GM18508 (cell line): ENCODE results near the gene ZBTB44.
"Not testable (repeated sequence)": the region's sequence is repeated elsewhere in the genome, so short reads cannot be mapped to it uniquely, and the experiment has no call there.

ENCODE experiments used
- ATAC-seq: cut with Tn5 transposase; IDR thresholded peaks from one replicate; pipeline ENCODE4 v1.9.1; 2021; ENCODE audit warnings: moderate number of reproducible peaks; ENCODE audit not compliant: insufficient read depth, unreplicated experiment

ZBTB44 gene

DNA sequence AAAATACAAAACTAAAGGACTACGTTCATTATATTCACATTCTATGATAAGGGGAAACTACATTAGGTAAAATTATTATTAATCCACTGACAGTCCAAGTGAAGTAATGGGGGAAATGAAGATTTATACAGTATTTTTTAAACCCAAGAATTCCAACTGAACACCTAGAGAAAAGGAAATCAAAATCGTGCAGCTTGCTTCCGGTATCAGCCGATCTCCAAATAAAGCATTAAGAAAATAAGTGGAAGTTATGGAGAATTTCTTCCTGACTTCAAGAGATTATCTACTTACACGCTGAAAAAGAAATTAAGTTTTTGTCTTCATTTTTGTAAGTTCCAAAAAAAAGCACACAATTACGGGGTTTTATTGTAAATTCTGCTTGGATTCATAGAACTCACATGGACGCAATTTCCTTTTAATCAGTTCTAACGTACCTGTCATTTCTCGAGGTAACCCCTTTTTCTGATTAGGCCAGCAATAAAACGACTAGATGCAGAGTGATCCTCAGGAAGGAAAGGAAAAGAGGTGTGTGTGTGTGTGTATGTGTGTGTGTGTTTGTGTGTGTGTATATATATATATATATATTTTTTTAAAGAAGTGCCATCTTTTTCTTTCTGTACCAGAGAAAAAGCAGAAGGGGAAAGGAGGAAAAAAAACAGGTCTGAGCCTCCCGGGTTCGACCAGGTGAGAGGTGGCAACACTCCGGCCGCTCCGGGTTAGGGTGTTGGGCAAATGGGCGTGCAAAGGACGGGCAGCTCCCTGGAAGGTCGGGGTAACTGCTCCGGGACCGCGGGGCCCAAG is 1.1 kb downstream of the ZBTB44 start:
- ATAC-seq, result no peak

DNA sequence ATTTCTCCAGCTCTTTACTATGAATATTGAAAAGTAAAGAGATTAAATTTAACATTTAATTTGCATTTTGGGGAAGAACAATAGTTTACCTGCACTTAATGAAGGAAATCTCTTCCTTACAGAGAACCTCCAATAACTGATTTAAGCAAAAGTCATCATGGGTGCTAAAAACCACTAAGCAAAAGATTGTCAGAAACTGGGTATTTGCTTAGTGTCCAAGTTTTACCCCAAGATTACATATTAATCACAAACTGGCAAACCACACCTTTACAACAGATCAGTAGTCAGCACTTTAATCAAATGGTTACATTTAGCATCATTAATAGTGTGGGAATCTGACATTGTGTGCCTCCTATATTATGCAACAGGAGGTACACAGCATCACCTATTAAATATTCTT is 2.7 kb downstream of the ZBTB44 start:
- ATAC-seq, result no peak

DNA sequence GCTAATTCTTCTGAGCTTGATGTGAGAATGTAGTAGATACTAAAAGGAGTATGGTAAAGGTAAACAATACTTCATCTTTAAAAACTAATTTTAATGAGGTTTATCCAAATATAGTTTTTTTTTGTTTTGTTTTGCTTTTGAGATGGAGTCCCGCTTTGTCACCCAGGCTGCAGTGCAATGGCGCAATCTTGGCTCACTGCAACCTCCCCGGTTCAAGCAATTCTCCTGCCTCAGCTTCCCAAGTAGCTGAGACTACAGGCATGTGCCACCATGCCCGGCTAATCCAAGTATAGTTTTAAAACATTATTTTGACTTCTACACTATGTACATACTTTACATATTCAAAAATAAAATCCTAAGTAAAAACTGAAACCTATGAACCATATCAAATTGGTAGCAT is 4.1 kb downstream of the ZBTB44 start:
- no peak for ATAC-seq

DNA sequence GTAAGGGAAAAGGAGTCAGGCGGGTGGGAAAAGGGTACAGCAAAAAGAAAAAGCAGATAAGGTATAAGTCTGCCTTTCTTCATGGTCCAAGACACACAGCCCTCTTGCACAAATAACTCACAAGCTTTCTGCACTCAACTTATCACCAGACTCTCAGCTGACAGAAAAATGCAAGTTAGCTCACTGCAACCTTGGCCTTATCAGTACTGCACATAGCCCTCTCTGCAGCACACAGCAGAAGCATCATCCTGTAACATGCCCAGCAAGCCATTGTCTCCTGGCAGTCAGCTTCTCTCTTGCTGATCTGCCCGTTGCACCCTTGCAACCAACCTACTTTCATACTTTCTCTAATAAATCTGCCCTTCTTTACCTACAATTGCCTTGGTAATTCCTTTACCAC is 5.8 kb downstream of the ZBTB44 start:
- ATAC-seq, result no peak

DNA sequence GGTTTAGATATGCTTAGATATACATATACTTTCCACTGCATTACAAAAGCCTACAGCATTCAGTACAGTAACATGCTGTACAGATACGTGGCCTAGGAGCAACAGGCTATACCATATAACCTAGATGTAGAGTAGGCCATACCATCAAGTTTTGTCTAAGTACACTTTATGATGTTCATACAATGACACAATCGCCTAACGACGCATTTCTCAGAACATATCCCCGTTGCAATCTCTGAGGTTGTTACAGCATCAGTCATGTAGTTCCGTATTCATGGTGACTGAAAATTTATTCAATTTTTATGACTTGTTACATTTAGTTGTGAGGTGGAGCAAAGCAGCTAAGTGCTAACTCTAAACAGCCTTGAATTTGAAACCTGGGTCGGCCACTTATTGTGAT is 6.7 kb downstream of the ZBTB44 start:
- no peak for ATAC-seq

DNA sequence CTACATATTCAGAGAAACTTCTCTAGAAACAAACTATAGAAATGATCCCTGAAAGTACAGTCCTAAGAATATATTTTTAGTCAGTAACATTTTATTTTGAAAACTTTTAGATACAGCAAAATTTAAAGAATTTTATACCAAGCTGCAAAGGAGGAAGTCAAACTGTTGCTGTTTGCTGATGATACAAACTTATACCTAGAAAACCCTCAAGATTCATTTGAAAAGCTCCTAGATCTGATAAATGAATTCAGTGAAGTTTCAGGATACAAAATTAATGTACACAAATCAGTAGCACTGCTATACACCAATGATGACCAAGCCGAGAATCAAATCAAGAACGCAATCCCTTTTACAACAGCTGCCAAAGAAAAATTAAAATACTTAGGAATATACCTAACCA is 10.1 kb downstream of the ZBTB44 start:
- no peak for ATAC-seq

DNA sequence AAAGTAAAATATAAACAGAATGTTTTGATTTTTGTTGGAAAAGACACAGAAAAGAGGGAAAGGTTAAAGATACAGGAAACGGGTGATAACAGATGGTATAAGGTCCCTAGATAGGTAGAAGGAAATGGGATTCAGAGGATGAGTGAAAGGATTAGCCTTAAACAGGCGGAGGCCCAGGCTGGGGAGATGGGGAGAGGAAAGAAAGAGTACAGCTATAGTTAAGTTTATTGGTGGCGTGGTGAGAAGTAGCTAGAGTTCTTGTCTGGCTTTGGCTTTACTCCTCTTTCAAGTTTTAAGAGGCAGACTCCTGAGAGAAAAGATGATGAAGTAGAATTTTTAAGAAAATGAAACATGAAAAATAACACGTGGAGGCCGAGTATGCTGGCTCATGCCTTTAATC is 13.7 kb downstream of the ZBTB44 start:
- ATAC-seq, result no peak

DNA sequence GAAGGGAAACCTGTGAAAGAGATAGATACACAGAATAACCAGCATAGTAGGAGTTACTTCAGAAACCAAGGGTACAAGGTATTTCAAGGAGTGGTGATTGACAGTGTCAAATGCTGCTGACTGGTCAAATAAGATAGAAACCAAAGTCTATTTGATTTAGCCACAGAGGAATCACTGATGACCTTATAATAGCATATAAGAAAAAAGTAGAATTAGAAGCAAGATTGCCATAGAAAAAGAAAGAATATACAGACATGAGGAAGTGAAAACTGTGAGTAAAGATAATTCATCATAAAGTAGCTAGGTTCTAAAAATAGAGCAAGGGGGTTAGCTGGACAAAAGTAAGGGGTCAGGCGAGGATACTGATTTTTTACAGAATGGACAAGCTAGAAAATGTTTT is 14.2 kb downstream of the ZBTB44 start:
- peak; percentile 51 for ATAC-seq

DNA sequence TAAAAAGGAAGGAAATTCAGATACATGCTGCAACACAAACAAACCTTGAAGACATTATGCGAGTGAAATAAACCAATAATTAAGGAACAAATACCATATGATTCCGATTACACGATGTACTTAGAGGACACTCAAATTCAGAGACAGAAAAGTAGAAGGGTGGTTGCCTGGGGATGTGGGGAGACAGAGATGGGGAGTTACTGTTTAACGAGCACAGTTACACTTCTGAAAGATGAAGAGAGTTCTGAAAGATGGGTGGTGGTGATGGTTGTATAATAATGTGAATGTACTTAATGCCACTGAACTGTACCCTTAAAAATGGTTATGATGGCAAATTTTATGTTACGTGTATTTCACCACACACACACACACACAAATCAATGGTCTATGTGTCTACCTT is 14.7 kb downstream of the ZBTB44 start:
- ATAC-seq, result no peak

DNA sequence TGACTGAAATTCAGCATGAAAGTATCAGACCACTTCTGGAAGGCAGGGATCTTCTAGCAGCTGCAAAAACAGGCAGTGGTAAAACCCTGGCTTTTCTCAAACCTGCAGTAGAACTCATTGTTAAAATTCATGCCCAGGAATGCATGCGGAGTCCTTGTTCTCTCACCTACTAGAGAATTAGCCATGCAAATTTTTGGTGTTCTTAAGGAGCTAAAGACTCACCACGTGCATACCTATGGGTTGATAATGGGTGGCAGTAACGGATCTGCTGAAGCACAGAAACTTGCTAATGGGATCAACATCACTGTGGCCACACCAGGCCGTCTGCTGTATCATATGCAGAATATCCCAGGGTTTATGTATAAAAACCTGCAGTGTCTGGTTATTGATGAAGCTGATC is 19.1 kb downstream of the ZBTB44 start:
- ATAC-seq, result no peak

DNA sequence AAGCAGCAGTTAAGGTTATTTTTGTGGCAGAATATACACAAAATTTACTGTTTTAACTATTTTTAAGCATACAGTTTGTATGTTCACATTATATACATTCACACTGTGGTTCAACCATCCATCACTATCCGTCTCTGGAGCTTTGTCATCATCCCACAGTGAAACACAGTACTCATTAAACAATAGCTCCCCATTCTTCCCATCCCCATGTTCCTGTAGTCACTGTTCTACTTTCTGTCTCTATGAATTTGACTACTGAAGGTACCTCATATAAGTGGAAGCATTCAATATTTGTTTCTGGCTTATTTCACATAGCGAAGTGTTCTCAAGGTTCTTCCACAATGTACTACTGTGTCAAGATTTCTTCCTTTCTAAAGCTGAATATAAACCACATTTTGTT is 32.6 kb downstream of the ZBTB44 start:
- no peak for ATAC-seq

DNA sequence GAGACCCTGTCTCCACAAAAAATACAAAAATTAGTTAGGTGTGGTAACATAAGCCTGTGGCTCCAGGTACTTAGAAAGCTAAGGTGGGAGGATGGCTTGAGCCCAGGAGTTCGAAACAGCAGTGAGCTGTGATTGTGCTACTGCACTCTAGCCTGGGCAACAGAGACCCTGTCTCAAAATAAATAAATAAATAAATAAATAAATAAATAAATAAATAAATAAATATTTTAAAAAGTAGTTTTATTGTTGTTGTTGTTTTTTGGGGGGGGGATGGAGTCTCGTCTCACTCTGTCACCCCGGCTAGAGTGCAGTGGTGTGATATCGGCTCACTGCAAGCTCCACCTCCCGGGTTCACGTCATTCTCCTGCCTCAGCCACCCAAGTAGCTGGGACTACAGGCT is 33.4 kb downstream of the ZBTB44 start:
- not testable (repeated sequence) for ATAC-seq

DNA sequence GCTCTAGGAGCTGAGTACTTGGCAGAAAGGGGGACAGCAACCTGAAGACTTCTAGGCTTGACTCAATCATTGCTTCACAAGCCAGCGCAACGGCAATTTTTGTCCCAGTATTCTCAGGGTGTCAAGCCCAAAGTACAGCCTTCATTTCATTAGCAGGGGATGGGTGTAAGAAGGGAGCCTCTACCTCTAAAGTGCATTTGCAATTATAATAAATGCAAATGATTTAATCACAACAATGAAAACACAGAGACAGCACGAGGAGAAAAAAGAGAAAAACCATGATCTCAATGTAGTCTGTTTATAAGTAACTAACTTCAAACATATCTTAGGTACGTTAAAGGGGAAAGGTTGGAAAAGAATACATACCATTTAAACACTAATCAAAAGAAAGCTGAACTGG is 34.7 kb downstream of the ZBTB44 start:
- no peak for ATAC-seq

DNA sequence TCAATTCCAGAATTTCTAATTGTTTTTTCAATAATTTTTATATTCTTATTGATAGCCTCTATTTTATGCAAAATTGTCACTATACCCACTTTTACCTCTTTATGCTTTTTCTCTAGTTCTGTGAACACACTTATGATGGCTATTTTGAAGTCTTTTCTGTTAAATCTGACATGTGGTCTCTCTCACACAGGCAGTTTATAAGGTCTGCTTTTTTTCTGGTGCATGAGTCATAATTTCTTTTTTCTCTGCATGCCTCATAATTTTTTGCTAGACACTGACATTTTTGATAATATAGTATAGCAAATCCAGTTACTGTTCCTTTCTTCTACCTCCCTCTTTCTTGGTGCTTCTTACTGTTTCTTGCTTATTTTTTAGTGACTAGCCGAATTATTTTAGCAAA is 36.0 kb downstream of the ZBTB44 start:
- no peak for ATAC-seq

DNA sequence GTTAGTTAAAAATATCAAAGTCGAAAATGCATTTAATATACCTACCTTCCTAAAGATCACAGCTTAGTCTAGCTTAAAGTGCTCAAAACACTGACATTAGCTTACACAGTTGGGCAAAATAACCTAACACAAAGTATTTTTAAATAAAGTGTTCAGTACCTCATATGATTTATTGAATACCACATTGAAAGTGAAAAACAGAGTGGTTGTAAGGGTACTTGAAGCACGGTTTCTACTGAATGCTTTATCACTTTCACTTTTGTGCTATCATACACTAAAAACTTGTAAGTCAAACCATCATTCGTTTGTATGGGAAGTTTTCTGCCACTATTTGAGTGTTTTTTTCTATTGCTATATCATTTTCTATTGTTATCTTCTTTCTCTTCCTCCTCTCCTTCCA is 36.6 kb downstream of the ZBTB44 start:
- no peak for ATAC-seq

DNA sequence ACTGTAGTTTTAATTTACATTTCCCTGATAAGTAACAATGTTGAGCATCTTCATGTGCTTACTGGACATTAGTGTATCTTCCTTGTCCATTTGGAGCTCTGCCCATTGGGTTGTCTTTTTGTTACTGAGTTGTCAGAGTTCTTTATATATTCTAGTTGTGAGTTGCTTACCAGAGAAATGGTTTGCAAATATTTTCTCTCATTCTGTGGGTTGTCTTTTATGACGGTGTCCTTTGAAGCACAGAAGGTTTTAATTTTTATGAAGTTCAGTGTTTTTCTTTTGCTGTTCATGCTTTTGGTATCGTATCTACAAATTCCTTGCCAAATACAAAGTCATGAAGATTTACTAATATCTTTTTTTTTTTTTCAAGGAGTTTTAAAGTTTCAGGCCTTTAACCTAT is 42.4 kb downstream of the ZBTB44 start:
- ATAC-seq, result no peak

DNA sequence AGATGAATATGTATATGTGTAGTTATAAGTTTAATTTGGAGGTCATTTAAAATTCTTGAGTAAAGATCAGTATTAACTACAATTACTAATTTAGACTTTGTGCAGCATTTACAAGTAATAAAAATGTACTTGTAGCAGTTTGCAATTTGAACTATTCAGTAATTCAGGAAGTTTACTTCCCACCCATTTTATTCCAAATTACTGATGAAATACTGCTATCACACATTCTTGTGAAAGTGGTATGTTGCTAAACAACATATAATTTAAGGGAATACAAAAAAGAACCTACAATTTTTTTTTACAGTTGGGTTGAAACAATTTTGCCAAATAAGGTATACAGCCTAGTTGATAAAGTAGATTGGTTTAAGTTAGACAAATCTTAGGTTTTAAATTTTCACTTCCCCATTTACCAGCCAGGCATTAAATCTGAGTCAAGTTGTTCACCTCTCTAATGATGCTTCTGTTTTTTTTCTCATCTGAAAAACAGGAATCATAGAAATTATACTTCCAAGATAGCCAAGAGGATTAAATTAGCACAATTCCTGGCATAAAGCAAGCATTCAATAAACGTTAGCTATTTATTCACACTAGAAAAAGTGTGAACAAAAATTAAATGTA is 45.3 kb downstream of the ZBTB44 start:
- ATAC-seq, result peak; percentile 72

DNA sequence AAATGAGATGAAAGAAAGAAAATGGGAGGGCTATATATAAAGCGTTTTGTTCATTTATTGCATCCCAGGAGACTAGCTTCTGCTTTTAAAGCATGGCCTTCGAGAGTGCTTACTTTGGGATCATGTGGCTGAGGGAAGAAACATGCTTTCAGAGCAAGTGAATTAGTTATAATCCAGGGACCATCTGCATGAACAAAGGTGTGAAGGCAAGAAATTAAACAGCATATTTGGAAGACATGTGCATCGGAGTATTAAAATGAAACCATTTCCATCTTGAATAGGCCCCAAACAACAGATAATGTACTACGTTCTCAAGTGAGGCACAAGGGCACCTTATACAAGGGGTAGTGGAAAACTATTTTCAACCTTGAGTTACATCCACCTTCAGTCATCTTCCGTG is 51.4 kb downstream of the ZBTB44 start:
- ATAC-seq, result no peak

DNA sequence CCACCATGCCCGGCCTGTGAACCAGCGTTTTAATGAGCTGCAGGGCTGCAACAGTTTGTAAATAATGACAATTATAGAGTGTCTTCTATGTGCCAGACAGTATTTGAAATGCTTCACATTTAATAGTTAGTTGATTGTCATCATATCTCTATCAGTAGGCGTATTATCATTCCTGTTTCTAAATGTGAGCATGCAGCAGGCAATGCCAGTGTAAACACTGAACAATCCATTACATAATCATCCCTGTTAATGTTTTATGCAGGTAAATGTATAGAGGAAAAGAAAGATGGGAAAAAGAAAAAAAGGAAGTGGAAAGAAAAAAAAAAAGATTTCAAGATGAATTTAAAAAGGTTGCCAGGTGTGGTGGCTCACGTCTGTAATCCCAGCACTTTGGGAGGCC is 52.3 kb downstream of the ZBTB44 start:
- no peak for ATAC-seq

DNA sequence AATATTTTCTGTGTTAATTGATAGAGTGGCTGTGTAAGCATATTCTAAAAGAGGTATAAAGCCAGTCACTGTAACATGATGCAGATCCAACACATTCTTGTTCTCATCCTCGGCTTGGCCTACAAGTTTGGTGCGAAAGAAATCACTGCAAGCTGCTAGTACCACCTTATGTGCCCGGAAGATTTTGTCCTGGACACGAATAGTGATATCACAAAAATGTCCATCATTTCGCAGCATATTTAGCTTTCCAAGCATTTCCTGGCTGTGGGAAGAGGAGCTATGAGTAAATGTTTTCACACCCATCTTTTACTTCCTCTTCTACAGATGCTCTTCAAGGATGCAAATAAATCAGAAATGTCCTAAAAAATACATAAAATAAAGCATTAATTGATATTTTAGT is 53.1 kb downstream of the ZBTB44 start:
- no peak for ATAC-seq

DNA sequence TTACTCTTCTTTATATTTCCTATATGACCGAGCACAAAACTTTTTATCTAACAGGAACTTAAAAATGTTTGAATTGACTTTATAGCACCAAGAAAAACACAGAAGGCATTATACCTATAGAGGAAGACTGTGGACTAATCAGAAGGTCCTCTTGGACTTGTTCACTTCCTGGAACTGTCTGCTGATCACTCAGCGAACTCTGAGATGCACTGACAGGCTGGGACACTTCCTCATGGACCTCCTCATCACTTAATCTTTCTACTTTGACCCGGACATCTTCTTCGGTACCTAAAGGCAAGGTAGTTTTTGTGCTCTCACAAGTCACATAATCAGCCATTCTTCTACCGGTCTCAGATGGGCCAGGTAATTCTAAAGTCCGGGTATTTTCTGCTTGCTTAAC is 54.0 kb downstream of the ZBTB44 start:
- ATAC-seq, result no peak

DNA sequence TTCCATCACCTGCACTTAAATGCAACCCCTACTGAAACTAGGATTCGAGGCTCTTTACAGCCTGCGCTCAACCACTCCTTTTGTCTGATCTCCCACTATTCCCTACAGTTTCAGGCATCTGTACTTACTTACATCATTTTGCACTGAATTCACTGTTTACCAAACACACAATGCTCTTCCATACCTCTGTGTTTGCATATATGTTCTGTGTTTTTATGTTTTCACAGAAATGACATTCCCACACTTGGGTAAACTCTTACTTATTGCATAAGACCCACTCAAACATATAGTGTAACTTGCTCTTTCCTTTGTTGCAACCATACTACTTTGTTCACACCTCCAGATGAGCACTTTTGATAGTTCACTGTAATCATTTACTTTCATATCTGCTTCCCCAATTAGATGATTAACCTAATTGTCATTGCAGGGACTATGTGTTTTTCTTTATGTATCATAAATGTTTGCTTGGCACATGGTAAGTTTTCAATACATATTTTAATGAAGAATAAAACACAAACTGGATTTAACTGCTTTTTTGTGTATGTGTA is 54.6 kb downstream of the ZBTB44 start:
- ATAC-seq, result no peak
